Eye (tissue), 1 donor: ENCODE results near the gene TFDP2.
A peak's percentile ranks its signal among the peaks of the same experiment; 100 is the strongest.

ENCODE experiments used
- DNase-seq: peaks from one replicate; pipeline ENCODE4 v3.0.0-alpha.2; 2015

The TFDP2 gene

GRCh38 chr3:142072816-142073215, 76.5 kb downstream of the TFDP2 start:
- no peak for DNase-seq

GRCh38 chr3:142065932-142066331, 83.4 kb downstream of the TFDP2 start:
- no peak for DNase-seq

- DNase-seq = no peak
Measured at GRCh38 chr3:142065344-142065743, 84.0 kb downstream of the TFDP2 start.

- no peak for DNase-seq
Measured at GRCh38 chr3:142064454-142064853, 84.9 kb downstream of the TFDP2 start.

GRCh38 chr3:142057331-142057725, 92.0 kb downstream of the TFDP2 start:
- peak; percentile 1 for DNase-seq

- peak; percentile 15 for DNase-seq
Measured at GRCh38 chr3:142056656-142057330, 92.6 kb downstream of the TFDP2 start.

GRCh38 chr3:142053835-142054234, 95.5 kb downstream of the TFDP2 start:
- DNase-seq = no peak

- DNase-seq = no peak
Measured at GRCh38 chr3:142053244-142053643, 96.1 kb downstream of the TFDP2 start.

GRCh38 chr3:142051351-142051750, 98.0 kb downstream of the TFDP2 start:
- DNase-seq = no peak

GRCh38 chr3:142047021-142047369, 102.3 kb downstream of the TFDP2 start:
- no peak for DNase-seq

- no peak for DNase-seq
Measured at GRCh38 chr3:142046320-142047020, 102.9 kb downstream of the TFDP2 start.

GRCh38 chr3:142040941-142041491, 108.3 kb downstream of the TFDP2 start:
- DNase-seq = no peak

GRCh38 chr3:142035308-142035922, 113.9 kb downstream of the TFDP2 start:
- no peak for DNase-seq

GRCh38 chr3:142033292-142033691, 116.1 kb downstream of the TFDP2 start:
- no peak for DNase-seq

GRCh38 chr3:142031575-142031974, 117.8 kb downstream of the TFDP2 start:
- no peak for DNase-seq

- no peak for DNase-seq
Measured at GRCh38 chr3:142029791-142030190, 119.6 kb downstream of the TFDP2 start.

GRCh38 chr3:142029052-142029642, 120.2 kb downstream of the TFDP2 start:
- DNase-seq = no peak

GRCh38 chr3:142028243-142028777, 121.0 kb downstream of the TFDP2 start:
- peak; percentile 91 for DNase-seq

- peak; percentile 76 for DNase-seq
Measured at GRCh38 chr3:142027735-142028134, 121.6 kb downstream of the TFDP2 start.

GRCh38 chr3:142027300-142027699, 122.0 kb downstream of the TFDP2 start:
- DNase-seq = peak; percentile 61

GRCh38 chr3:142026333-142026732, 123.0 kb downstream of the TFDP2 start:
- no peak for DNase-seq

GRCh38 chr3:142022381-142022780, 127.0 kb downstream of the TFDP2 start:
- peak; percentile 18 for DNase-seq

- no peak for DNase-seq
Measured at GRCh38 chr3:142021127-142021526, 128.2 kb downstream of the TFDP2 start.
